ENCODE results near the gene SND1.

- TF ChIP-seq CTCF (IDR thresholded peaks at IDR 0.05 in 8 of 11, conservative IDR thresholded peaks at IDR 0.05 in 3 of 11), result no peak
- TF ChIP-seq POLR2A (IDR thresholded peaks at IDR 0.05), result no peak
- no peak for TF ChIP-seq POLR2AphosphoS5 (IDR thresholded peaks at IDR 0.05)
Observed at GRCh38 chr7:127717502-127718339, 65.7 kb downstream of the SND1 start.
